GM18502 (cell line): ENCODE data around the gene REPIN1.
A peak's percentile ranks its signal among the peaks of the same experiment; 100 is the strongest.

Source experiments
- ATAC-seq: cut with Tn5 transposase; IDR thresholded peaks from one replicate; pipeline ENCODE4 v1.9.1; 2021; ENCODE audit warnings: mild to moderate bottlenecking; ENCODE audit not compliant: unreplicated experiment, poor library complexity

The REPIN1 gene

GRCh38 chr7:150420242-150420641 is 51.6 kb downstream of the REPIN1 start:
- ATAC-seq = no peak

- ATAC-seq = peak; percentile 95
Measured at GRCh38 chr7:150420987-150421674, 52.5 kb downstream of the REPIN1 start.

- ATAC-seq = no peak
Measured at GRCh38 chr7:150421831-150422230, 53.2 kb downstream of the REPIN1 start.
